Stomach (tissue), 9 donors: ENCODE measurements around the gene ABCD2. TPM values are rescaled to one million over a fixed set of nuclear protein-coding genes. Genes with fewer than 3 reads are reported as not detected.
"Not testable (repeated sequence)": the region's sequence is repeated elsewhere in the genome, so short reads cannot be mapped to it uniquely, and the experiment has no call there.

Source experiments
- DNase-seq, 2 donors: peaks; one replicate each; pipeline versions ENCODE4 v3.0.0 to v3.0.0-alpha.2; 2013 to 2019
- H3K27ac ChIP-seq, 5 donors: fragments of 200-600 bp in 4 of 5; sonication (generic) in 4 of 5; one replicate each; pipeline ENCODE4 v1.5.1; 2013 to 2019; ENCODE audit warnings: mild to moderate bottlenecking in 1 of 5, moderate library complexity in 1 of 5
- H3K27me3 ChIP-seq, 3 donors: fragments of 200-600 bp; sonication (generic); one replicate each; pipeline ENCODE4 v1.5.1; 2017 to 2019; ENCODE audit warnings: mixed run types in 1 of 3
- H3K36me3 ChIP-seq, 4 donors: fragments of 200-600 bp; sonication (generic); 1 replicate in 3 of 4; 2 replicates in 1 of 4; pipeline ENCODE4 v1.5.1; 2016 to 2019
- H3K4me1 ChIP-seq, 4 donors: fragments of 200-600 bp; sonication (generic); one replicate each; pipeline ENCODE4 v1.5.1; 2016 to 2019
- H3K4me3 ChIP-seq, 4 donors: fragments of 200-600 bp; sonication (generic) in 3 of 4; one replicate each; pipeline ENCODE4 v1.5.1; 2016 to 2019; ENCODE audit warnings: mild to moderate bottlenecking in 1 of 4
- H3K9me3 ChIP-seq, 4 donors: fragments of 200-600 bp; sonication (generic); one replicate each; pipeline ENCODE4 v1.5.1; 2016 to 2019
- EP300 ChIP-seq: sonication (generic); formaldehyde crosslinking; IDR thresholded peaks from one replicate; pipeline ENCODE4 v1.6.1; 2017; ENCODE audit warnings: antibody characterized with exemption
- POLR2A ChIP-seq, 4 donors: fragments of 450-650 bp; IDR thresholded peaks; one replicate each; pipeline ENCODE4 v1.6.1; 2016; ENCODE audit warnings: antibody characterized with exemption in 4 of 4, control low read depth in 2 of 4, mild to moderate bottlenecking in 1 of 4, moderate library complexity in 1 of 4
- POLR2AphosphoS5 ChIP-seq, 3 donors: sonication (generic); formaldehyde crosslinking; IDR thresholded peaks; one replicate each; pipeline ENCODE4 v1.6.1; 2016; ENCODE audit warnings: antibody characterized with exemption in 3 of 3
- WGBS, 5 donors: extraction: QIAGEN DNeasy Blood & Tissue Kit in 3 of 5; methylation state at CpG; one replicate each; pipeline versions ENCODE4 v1.1.5 to v1.1.7; 2013 to 2018; 5-methylcytosine and 5-hydroxymethylcytosine counted together
- intact Hi-C: fragments of 100-400 bp; cut with DNase I; formaldehyde crosslinking; loops from one replicate; pipeline ENCODE4 v1.15.1; 2023; ENCODE audit warnings: low total_unique reads
- polyA plus RNA-seq, 3 donors: library from polyadenylated mRNA; stranded (reverse); fragments of 200-250 nt; gene quantifications; one replicate each; pipeline ENCODE4 v1.2.3, GENCODE V29; 2013
- total RNA-seq, 5 donors: library from RNA; depleted of rRNA; stranded (reverse); fragments of >200 nt; gene quantifications; one replicate each; pipeline versions ENCODE4 v1.1.0 to v1.2.3, GENCODE V29; 2014 to 2016
- TF ChIP-seq, protein P1 (sequence below), 7 experiments: fragments of 450-650 bp in 4 of 7; fragments of 200-600 bp in 3 of 7; sonication (generic) in 3 of 7; IDR thresholded peaks; one replicate each; pipeline ENCODE4 v1.5.1; 2016 to 2019; ENCODE audit warnings: antibody characterized with exemption in 7 of 7, control low read depth in 2 of 7, mild to moderate bottlenecking in 1 of 7
- donor health status: healthy with polysubstance abuse.
- donor health status: Bipolar disorder and iron deficiency.
- donor health status: healthy.

The ABCD2 gene
- total and polyA plus RNA-seq, 8 donors, result 0.06 to 4.9 (median 0.72) TPM; not detected in 2

DNA sequence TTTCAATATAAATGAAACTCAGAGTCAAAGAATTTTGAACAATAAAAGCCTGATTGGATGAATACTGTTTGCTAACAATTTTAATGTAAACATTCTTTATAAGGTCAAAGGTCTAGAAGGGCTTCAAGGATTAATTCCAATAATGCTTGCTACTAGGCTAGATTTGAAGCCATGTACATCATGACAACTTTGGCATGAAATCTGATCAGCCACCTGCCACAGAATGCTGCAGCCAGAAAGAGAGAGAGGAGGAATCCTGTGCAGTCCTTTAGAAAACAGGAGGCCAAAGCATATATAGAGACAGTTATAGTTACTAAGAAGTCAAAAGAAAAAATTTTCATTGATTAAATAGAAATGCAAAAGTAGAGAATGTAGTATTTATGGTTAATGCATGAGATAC lies 47.1 kb downstream of the ABCD2 start:
- Histone ChIP-seq H3K36me3 (peaks cover 0 to 8% (median 0%) of the 10 kb centered on the region in 4 donors), H3K27ac (no peak overlapping the region), H3K4me1 (no peaks in the 10 kb centered on the region), H3K9me3 (peaks cover 0 to 15% (median 6%) of the 10 kb centered on the region in 4 donors), H3K27me3 (no peaks in the 10 kb centered on the region), H3K4me3 (no peak overlapping the region)
- no peak for DNase-seq
- intact Hi-C loops, result no loop called here
- TF ChIP-seq, protein P1, sequence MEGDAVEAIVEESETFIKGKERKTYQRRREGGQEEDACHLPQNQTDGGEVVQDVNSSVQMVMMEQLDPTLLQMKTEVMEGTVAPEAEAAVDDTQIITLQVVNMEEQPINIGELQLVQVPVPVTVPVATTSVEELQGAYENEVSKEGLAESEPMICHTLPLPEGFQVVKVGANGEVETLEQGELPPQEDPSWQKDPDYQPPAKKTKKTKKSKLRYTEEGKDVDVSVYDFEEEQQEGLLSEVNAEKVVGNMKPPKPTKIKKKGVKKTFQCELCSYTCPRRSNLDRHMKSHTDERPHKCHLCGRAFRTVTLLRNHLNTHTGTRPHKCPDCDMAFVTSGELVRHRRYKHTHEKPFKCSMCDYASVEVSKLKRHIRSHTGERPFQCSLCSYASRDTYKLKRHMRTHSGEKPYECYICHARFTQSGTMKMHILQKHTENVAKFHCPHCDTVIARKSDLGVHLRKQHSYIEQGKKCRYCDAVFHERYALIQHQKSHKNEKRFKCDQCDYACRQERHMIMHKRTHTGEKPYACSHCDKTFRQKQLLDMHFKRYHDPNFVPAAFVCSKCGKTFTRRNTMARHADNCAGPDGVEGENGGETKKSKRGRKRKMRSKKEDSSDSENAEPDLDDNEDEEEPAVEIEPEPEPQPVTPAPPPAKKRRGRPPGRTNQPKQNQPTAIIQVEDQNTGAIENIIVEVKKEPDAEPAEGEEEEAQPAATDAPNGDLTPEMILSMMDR (IDR thresholded peaks at IDR 0.05), result no peak
- TF ChIP-seq POLR2AphosphoS5 (IDR thresholded peaks at IDR 0.05), result no peak

DNA sequence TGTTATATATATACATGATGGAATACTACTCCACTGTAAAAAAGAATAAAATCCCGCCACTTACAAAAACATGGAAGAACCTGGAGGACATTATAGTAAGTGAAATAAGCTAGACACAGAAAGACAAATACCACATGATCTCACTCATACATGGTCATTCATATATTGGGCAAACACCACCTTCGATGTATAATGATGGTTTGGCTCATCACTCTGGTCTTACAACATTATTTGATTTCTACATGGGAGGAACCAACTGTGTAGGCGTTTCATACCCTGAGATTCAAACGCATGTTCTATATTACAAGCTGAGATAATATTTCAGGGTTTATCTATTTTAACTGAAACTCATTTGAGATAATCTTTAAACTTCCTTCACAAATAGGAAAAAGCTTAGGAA lies 48.3 kb downstream of the ABCD2 start:
- H3K27ac ChIP-seq, result no peak overlapping the region
- intact Hi-C loops, result no loop called here
- no peak for DNase-seq
- no peak overlapping the region for H3K4me3 ChIP-seq
- H3K36me3 ChIP-seq, result peaks cover 0 to 8% (median 0%) of the 10 kb centered on the region in 4 donors
- H3K4me1 ChIP-seq, result no peaks in the 10 kb centered on the region
- H3K27me3 ChIP-seq, result no peaks in the 10 kb centered on the region
- H3K9me3 ChIP-seq, result peaks cover 0 to 15% (median 6%) of the 10 kb centered on the region in 4 donors
- 62 to 68% (median 64%) methylated on average over 4 of the region's 4 CpGs for WGBS, 5 donors
- TF ChIP-seq POLR2AphosphoS5 (IDR thresholded peaks at IDR 0.05) (no peak), POLR2A (IDR thresholded peaks at IDR 0.05) (no peak), EP300 (no peak)
- TF ChIP-seq, protein P1 (IDR thresholded peaks at IDR 0.05), result no peak

DNA sequence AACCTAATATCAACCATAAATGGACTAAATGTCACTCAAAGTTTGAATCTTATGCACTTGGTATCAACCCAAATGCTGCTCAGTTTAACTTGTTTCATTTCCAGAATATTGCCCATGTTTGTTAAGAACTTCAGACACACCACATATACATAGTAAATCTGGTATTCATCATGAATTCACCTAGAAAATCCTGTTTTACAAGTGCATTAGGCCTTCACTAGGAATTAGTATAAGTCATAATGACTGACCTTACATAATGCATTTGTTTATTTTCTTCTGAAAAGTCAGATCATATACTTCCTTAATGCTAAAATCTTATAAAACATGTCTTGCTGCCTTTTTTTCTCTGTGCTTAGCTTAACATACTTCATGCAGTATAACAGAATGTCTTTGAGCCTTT lies 66.1 kb downstream of the ABCD2 start:
- peaks cover 0 to 23% (median 8%) of the 10 kb centered on the region in 4 donors for H3K9me3 ChIP-seq
- DNase-seq, result no peak
- TF ChIP-seq, protein P1 (IDR thresholded peaks at IDR 0.05), result no peak
- TF ChIP-seq EP300 (no peak), POLR2A (IDR thresholded peaks at IDR 0.05) (no peak), POLR2AphosphoS5 (IDR thresholded peaks at IDR 0.05) (no peak)
- no peaks in the 10 kb centered on the region for H3K4me1 ChIP-seq
- no peak overlapping the region for H3K27ac ChIP-seq
- intact Hi-C loops, result no loop called here
- H3K27me3 ChIP-seq, result no peaks in the 10 kb centered on the region
- H3K4me3 ChIP-seq, result no peak overlapping the region
- H3K36me3 ChIP-seq, result peaks cover 0 to 12% (median 6%) of the 10 kb centered on the region in 4 donors

- H3K36me3 ChIP-seq, H3K27ac ChIP-seq, H3K4me3 ChIP-seq, H3K9me3 ChIP-seq, DNase-seq, H3K4me1 ChIP-seq, H3K27me3 ChIP-seq, intact Hi-C loops: not testable (repeated sequence)
- 51 to 74% (median 64%) methylated on average over 2 of the region's 2 CpGs for WGBS, 5 donors
These were observed 75.4 kb downstream of the ABCD2 start for GRCh38 chr12:39544211-39544610.

DNA sequence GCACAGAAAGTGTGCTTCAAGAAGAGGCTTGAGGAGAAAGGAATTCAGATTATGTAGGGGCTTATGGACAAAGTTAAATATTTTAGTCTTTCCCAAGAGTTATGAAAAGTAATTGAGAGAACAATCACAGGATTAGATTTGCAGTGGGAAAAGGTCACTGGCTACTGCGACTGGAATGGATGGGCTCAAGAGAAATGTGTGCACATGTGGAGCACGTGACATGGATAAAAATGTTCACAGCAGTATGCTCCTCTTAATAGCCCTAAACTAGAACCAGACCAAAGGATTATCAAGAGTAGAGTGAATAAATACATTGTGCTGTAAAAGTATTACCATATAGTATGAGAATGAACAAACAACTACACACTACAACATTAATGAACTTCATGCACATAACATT lies 78.1 kb downstream of the ABCD2 start:
- DNase-seq, result no peak
- TF ChIP-seq EP300 (no peak), POLR2AphosphoS5 (IDR thresholded peaks at IDR 0.05) (no peak), POLR2A (IDR thresholded peaks at IDR 0.05) (no peak)
- TF ChIP-seq, protein P1 (IDR thresholded peaks at IDR 0.05), result no peak
- Histone ChIP-seq H3K9me3 (no peaks in the 10 kb centered on the region), H3K27ac (no peak overlapping the region), H3K4me3 (no peak overlapping the region), H3K27me3 (no peaks in the 10 kb centered on the region), H3K4me1 (no peaks in the 10 kb centered on the region), H3K36me3 (no peaks in the 10 kb centered on the region)
- WGBS, 5 donors, result 44 to 77% (median 70%) methylated on average over 2 of the region's 2 CpGs
- intact Hi-C loops, result no loop called here
